ENCODE measurements around the gene TMEM201.

The TMEM201 gene

DNA sequence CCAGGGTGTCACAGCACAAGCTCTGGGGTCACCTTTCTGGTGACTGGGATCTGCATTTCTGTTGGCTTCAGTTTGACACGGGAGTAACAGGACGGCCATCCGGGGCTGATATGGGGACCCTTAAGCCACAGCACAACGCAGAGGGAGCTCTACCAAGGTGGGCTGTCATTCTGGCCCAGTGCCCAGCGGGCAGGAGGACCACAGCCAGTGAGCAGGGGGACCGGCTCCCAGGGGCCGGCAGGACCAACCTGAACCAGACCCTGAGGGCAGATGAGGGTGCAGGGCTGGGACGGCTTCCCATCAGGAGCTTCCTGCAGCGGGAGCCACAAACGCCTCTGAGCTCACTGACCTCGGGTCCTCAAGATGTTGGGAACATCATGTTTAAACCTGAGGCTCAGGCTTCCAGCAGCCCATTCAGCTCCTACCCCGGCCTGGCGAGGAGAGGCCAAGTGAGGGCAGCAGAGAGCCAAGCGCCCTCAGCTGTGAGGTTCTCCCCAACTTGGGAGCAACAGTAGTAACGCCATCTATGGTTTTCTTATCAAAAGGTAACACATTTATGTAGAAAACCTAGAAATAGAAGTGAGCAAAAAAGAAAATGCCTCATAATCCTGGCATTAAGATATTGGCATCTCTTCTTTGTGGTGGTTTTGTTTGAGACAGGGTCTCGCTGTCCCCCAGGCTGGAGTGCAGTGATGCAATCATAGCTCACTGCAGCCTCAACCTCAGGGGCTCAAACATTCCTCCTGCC lies 26.8 kb downstream of the TMEM201 start:
- no peak overlapping the region for H2AFZ ChIP-seq (ENCODE audit: low read depth, low read length)
- DNase-seq (peak; percentile 52), ATAC-seq (ENCODE audit: insufficient read depth, low read depth) (peak; percentile 77)
- H3K36me3 ChIP-seq (ENCODE audit: insufficient read depth, low read length), result peaks cover 35% of the 10 kb centered on the region
- H3K4me2 ChIP-seq (ENCODE audit: insufficient read depth, low read length), result no peak overlapping the region
- no peaks in the 10 kb centered on the region for H3K9me3 ChIP-seq (ENCODE audit: insufficient read depth, low read length, severe bottlenecking)
- no peak overlapping the region for H3K4me3 ChIP-seq (ENCODE audit: low read depth in 1 of 2, low read length in 2 of 2)
- no peaks in the 10 kb centered on the region for H3K4me1 ChIP-seq (ENCODE audit: insufficient read depth, low read length)
- no peaks in the 10 kb centered on the region for H4K20me1 ChIP-seq (ENCODE audit: insufficient read depth, low read length)
- no peak overlapping the region for H3K27ac ChIP-seq (ENCODE audit: low read length)
- H3K9ac ChIP-seq (ENCODE audit: low read depth, low read length), result no peak overlapping the region
- no peak for TF ChIP-seq EZH2 (IDR thresholded peaks at IDR 0.05; ENCODE audit: borderline replicate concordance, low read depth, low read length, severe bottlenecking)
- TF ChIP-seq, protein P1, sequence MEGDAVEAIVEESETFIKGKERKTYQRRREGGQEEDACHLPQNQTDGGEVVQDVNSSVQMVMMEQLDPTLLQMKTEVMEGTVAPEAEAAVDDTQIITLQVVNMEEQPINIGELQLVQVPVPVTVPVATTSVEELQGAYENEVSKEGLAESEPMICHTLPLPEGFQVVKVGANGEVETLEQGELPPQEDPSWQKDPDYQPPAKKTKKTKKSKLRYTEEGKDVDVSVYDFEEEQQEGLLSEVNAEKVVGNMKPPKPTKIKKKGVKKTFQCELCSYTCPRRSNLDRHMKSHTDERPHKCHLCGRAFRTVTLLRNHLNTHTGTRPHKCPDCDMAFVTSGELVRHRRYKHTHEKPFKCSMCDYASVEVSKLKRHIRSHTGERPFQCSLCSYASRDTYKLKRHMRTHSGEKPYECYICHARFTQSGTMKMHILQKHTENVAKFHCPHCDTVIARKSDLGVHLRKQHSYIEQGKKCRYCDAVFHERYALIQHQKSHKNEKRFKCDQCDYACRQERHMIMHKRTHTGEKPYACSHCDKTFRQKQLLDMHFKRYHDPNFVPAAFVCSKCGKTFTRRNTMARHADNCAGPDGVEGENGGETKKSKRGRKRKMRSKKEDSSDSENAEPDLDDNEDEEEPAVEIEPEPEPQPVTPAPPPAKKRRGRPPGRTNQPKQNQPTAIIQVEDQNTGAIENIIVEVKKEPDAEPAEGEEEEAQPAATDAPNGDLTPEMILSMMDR (IDR thresholded peaks at IDR 0.05; ENCODE audit: borderline replicate concordance, extremely low read depth, low read length, poor library complexity, severe bottlenecking), result peak; percentile 78
- no peaks in the 10 kb centered on the region for H3K27me3 ChIP-seq (ENCODE audit: insufficient read depth, low read length, poor library complexity)
- no peaks in the 10 kb centered on the region for H3K79me2 ChIP-seq (ENCODE audit: insufficient read depth, low read length)

DNA sequence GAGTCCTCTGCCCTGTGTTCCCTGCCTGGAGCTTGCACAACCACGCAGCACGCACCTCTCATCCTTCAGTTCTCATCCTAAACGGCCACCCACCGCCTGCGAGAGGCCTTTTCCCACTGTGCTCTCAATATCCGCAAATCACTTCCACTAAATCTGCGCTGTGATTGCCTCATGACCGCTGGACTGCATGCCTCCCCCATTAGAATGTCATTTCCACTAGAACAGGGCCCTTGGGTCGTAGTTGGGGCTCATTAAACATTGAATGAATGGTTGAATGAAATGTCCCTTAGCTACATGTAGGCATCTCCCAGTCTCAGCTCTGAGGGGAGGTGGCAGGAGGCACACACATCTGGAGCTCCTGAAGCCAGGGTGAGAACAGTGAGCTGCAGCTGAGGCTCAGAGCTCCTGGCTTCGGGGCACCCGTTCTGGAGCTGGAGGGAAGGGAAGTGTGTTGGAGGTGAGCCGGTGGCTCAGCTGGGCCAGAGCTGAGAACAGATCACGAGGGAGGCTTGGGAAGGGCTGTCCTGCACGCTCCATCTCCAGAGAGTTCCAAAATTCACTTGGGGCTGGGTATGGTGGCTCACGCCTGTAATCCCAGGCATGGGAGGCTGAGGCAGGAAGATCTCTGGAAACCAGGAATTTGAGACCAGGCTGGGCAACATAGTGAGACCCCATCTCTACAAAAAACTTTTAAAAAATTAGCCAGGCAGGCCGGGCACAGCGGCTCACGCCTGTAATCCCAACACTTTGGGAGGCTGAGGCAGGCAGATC lies 30.4 kb downstream of the TMEM201 start:
- no peaks in the 10 kb centered on the region for H3K79me2 ChIP-seq (ENCODE audit: insufficient read depth, low read length)

DNA sequence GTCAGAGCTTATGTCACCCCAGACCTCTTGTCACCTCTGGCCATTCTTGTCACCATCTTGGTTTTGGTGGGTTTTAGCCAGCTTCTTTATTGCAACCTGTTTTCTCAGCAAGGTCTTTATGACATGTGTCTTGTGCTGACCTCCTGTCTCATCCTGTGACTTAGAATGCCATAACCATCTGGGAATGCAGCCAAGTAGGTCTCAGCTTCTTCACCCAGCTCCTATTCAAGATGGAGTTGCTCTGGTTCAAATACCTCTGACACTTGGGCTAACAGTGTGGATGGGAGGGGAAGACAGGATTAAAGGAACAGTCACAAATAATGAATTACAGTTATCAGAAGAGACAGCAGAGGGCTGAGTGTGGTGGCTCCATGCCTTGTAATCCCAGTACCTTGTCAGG lies 32.3 kb downstream of the TMEM201 start:
- Histone ChIP-seq H4K20me1 (ENCODE audit: insufficient read depth, low read length) (no peaks in the 10 kb centered on the region), H3K4me3 (ENCODE audit: low read depth in 1 of 2, low read length in 2 of 2) (no peak overlapping the region), H3K4me1 (ENCODE audit: insufficient read depth, low read length) (no peaks in the 10 kb centered on the region), H3K36me3 (ENCODE audit: insufficient read depth, low read length) (no peaks in the 10 kb centered on the region), H3K4me2 (ENCODE audit: insufficient read depth, low read length) (no peak overlapping the region), H3K79me2 (ENCODE audit: insufficient read depth, low read length) (no peaks in the 10 kb centered on the region), H3K9me3 (ENCODE audit: insufficient read depth, low read length, severe bottlenecking) (no peaks in the 10 kb centered on the region), H3K27me3 (ENCODE audit: insufficient read depth, low read length, poor library complexity) (no peaks in the 10 kb centered on the region), H3K9ac (ENCODE audit: low read depth, low read length) (no peak overlapping the region), H2AFZ (ENCODE audit: low read depth, low read length) (no peak overlapping the region), H3K27ac (ENCODE audit: low read length) (no peak overlapping the region)
- no peak for TF ChIP-seq EZH2 (IDR thresholded peaks at IDR 0.05; ENCODE audit: borderline replicate concordance, low read depth, low read length, severe bottlenecking)
- TF ChIP-seq, protein P1 (IDR thresholded peaks at IDR 0.05; ENCODE audit: borderline replicate concordance, extremely low read depth, low read length, poor library complexity, severe bottlenecking), result no peak
- ATAC-seq (ENCODE audit: insufficient read depth, low read depth) (no peak), DNase-seq (no peak)

More for the DNA sequence above, 30.4 kb downstream of the TMEM201 start:
- Histone ChIP-seq H3K9me3 (ENCODE audit: insufficient read depth, low read length, severe bottlenecking) (no peaks in the 10 kb centered on the region), H3K9ac (ENCODE audit: low read depth, low read length) (no peak overlapping the region), H3K4me1 (ENCODE audit: insufficient read depth, low read length) (no peaks in the 10 kb centered on the region), H2AFZ (ENCODE audit: low read depth, low read length) (no peak overlapping the region), H3K4me2 (ENCODE audit: insufficient read depth, low read length) (no peak overlapping the region), H3K27ac (ENCODE audit: low read length) (no peak overlapping the region), H3K27me3 (ENCODE audit: insufficient read depth, low read length, poor library complexity) (no peaks in the 10 kb centered on the region), H3K36me3 (ENCODE audit: insufficient read depth, low read length) (no peaks in the 10 kb centered on the region), H4K20me1 (ENCODE audit: insufficient read depth, low read length) (no peaks in the 10 kb centered on the region), H3K4me3 (ENCODE audit: low read depth in 1 of 2, low read length in 2 of 2) (no peak overlapping the region)
- no peak for DNase-seq
- TF ChIP-seq, protein P1 (IDR thresholded peaks at IDR 0.05; ENCODE audit: borderline replicate concordance, extremely low read depth, low read length, poor library complexity, severe bottlenecking), result no peak
- TF ChIP-seq EZH2 (IDR thresholded peaks at IDR 0.05; ENCODE audit: borderline replicate concordance, low read depth, low read length, severe bottlenecking), result no peak
- no peak for ATAC-seq (ENCODE audit: insufficient read depth, low read depth)

All from DND-41 (cell line).